ENCODE data around the gene EPN2.

DNA sequence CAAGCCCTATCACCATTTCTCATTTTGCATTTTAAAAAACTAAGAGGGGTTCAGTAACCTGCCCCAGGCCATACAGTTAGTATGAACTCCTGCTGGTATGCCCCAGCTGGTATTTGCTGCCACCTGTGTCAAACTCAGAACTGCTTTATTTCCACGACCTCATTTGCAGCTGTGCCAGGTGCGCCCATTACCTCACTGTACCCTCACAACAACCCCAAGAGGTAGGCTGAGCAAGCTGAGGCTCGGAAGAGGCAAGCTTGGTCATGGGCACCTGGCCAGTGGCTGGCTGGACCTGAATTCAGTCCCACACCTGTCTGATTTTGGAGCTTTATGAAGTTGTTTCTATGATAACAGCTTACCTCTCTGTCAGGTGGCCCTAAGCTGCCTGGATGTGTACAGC lies 7.6 kb downstream of the EPN2 start:
- no peak for TF ChIP-seq CTCF (IDR thresholded peaks at IDR 0.05)
- no peak for TF ChIP-seq POLR2A (IDR thresholded peaks at IDR 0.05)

Data from thyroid gland (tissue), 4 donors.